M059J (cell line): ENCODE data around the gene WRAP73. TPM values are rescaled to one million over a fixed set of nuclear protein-coding genes. Genes with fewer than 3 reads are reported as not detected.

Source experiments
- DNase-seq: peaks from one replicate; pipeline ENCODE4 v3.0.0-alpha.2; 2012; ENCODE audit warnings: low read depth
- total RNA-seq: library from RNA; depleted of rRNA; stranded (reverse); fragments of >200 nt; shearing (Covaris generic); gene quantifications from 2 replicates; pipeline ENCODE4 v1.2.3, GENCODE V29; 2014

The WRAP73 gene
- total RNA-seq, 1 experiment from 2014 or later = 18.8 TPM

- peak; percentile 25 for DNase-seq
Observed at GRCh38 chr1:3614755-3615742, 34.9 kb downstream of the WRAP73 start.

GRCh38 chr1:3612123-3612522, 37.8 kb downstream of the WRAP73 start:
- DNase-seq = no peak

DNA sequence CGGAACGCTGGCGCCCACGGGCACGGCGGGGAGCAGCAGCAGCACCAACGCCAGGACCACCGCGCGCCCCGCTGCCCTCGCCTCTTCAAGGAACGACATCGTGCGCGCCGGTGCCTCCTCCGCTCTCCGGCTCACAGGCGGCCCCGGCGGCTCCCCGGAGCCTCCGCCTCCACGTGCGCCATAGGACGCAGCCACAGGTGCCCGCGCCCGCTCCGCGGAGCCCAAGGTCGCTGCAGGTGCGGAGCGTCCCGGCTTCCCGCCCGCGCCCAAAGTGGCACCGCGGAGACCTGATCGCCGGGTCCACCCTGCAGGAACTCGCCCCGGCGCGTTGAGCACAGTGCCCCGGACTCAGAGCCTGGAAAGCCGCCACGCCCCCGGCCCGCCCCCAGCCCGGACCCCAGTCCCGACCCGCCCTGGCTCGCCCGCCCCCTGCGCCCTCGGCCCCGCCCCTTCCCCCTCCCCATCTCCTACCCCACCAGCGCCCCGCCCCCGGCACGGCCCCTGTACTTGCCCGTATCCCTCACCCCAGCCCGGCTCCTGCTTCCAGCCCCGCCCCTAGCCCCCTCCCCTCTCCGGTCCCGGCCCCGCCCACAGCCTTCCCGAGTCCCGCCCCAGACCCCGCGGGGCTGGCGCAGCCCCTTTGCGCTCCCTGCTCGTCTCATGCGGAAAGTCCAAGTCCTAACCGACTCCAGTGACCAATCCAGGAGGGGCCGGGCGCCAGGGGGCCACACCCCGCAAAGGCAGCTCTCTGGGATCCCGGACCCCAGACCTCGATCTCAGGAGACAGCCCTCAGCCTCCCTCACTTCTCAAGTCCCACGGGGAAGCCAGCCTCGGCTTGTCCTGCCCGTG, 38.5 kb downstream of the WRAP73 start, which contains the start of gene MEGF6:
MEGF6 (minus strand) TSS at position 339 of the 850 bp plus-strand sequence; CDS start at position 99, 240 bp downstream.
- DNase-seq = peak; percentile 39

- DNase-seq = no peak
Observed at GRCh38 chr1:3610527-3611169, 39.3 kb downstream of the WRAP73 start.

DNA sequence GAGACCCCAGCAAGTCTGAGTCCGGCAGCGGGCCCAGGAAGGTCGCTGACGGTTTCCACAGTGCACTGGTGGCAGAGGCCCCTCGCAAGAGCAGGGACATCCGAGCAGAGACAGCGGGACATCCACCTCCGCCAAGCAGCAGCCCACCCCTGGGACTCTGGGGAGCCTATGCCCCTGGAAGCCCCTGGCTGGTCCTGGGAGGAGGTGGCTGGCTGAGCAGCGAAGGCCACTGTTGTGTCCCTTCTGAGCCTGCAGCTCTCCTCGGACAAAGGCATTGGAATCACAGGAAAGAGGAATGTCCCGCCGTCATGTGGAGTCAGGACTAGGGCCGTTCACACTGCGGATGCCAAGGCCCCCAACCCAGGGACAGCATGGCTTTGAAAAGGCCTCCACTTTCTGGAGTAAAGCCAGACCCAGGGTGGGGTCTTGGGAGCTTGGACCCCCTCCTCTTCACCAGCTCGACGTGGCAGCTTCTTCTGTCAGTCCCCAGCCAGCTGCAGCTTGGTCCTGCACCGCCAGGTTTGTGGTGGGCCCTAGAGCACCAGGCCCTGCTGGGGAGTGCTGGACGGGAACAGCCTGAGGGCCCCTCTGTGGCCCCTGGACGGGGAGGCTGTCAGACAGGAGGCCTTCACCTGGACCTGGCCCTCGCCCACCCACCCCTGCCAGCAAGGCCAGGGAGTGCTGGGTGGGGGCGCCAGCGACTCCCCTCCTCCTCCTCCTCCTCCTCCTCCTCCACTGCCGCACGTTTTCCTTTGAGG, 40.0 kb downstream of the WRAP73 start:
- DNase-seq = no peak

DNA sequence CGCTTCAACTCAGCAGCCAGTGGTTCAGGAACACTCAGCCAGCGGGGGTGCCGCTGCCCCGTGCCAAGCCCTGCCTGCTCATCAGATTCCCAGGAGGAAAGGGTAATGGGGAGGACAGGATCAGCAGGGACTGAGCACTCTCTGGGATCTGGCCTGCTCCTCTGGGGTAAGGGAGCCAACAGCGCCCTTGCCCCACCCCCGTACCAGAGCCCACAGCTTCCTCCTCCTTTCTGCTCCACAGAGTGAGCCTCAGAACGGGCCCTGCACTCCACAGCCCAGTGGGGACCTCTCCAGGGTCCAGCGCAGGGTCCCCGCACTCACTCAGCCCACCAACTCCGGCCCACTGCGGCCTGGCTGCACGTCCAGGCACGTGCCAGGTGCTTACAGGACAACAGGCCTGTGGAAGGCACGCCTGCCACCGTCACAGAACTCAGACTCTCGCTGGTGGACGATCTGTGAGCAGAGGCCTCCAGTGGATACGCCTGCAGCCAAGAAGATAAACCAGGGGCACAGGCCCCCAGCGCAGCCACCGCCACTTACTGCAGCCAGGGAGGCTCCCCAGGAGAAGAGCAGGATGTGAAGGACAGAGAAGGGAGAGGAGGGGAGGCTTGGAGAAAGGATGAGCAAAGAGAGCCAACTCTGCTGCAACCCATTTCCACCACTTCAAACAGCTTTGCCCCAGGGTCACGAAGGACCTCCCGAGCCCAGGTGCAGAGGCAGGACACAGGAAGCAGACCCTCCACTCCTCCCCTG, 40.7 kb downstream of the WRAP73 start:
- DNase-seq = no peak

GRCh38 chr1:3608154-3608553, 41.7 kb downstream of the WRAP73 start:
- DNase-seq = no peak

GRCh38 chr1:3607703-3608065, 42.2 kb downstream of the WRAP73 start:
- DNase-seq = no peak

GRCh38 chr1:3606779-3607702, 42.9 kb downstream of the WRAP73 start:
- DNase-seq = no peak

DNA sequence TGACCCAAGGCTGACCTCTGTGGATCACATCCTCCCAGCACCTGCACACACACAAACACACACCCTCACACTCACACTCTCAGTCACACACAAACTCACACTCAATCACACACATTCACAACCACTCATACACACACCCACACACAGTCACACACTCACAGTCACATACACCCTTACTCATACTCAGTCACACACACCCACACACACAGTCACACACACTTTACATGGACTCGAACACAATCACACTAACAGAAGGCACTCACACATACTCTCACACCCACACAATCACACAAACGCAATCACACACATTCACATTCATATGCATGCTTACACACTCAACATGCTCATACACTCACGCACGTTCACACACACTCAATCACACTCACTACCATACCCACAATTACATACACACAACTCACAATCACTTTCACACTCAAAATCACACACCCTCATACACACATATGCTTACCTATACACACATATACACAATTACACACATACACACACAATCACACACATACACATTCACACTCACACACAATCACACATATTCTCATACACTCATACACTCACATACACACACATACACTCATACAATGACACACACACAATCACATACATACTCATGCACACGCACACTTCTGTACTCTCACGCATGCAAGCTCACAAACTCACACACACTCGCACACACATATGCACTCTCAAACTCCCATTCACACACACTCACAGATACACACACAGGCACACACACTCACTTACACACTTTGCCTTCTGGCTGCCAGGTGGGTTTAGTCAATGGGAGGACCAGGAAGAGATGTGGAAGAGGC, 44.7 kb downstream of the WRAP73 start:
- DNase-seq = no peak

DNA sequence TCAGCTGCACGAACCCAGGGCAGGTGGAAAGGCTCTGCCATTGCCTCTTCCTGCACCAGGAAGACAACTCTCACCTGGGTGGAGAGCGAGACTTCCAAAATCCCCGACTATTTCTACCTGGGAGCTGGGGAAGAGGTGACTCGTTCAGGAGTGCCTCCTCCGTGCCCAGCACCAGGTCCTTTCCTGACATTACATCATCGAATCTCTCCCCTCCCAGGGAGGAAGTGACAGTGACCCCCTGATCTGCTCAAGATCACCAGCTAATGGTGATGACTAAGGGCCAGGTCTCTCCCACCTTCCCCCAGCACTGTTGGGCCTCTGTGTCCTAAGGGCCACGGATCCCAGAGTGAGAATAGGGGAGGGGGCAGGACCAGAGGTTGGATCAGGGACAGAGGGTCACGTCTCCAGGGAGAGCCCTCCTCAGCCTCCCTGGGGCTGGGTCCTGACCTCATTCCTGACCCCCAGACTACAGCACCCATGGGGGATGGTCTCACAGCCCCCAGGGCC, 45.4 kb downstream of the WRAP73 start:
- DNase-seq = no peak

DNA sequence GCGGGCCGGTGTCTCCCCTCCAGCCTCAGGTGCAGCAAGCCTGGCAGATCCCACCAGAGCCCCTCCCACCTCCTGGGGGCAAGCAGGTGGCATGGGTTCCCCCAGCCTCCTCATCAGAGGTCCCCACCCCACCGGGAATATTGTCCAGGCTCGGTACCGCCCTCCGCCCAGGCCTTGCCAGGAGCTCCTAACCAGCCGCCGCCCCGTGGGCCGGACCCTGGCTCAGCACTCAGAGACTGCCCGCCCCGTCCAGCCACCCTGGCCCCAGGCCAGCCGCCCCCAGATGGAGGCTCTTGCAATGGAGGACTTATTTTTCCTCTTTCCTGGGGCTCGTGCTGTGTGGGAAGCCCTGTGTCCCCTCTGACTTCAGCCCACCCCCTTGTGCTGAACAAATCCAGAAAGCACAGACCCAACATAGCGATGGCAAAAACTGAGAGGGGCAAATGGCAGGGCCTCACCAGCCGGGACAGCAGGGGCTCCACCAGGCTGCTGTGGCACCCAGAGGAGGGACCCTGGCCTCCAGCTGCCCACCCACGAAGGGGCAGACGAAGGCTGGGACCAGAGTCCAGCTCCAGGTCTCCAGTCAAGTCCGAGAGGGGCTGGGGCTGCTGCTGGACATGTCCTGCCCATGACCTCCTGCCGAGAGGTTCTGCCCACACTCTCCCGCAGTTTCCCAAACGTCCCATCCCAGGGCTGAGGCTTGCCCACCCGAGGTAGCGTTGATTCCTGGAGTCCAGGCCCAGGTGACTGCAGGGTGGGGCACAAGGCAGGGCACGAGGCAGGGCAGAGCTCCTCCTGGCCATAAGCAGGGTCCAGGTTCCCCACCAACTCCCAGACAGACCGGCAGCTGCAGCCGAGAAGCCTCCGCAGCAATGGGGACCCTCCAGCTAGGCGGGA, 46.1 kb downstream of the WRAP73 start:
- no peak for DNase-seq

- DNase-seq = no peak
Observed at GRCh38 chr1:3603156-3603555, 46.7 kb downstream of the WRAP73 start.

GRCh38 chr1:3602375-3602774, 47.5 kb downstream of the WRAP73 start:
- no peak for DNase-seq

- no peak for DNase-seq
Observed at GRCh38 chr1:3601743-3602142, 48.2 kb downstream of the WRAP73 start.

DNA sequence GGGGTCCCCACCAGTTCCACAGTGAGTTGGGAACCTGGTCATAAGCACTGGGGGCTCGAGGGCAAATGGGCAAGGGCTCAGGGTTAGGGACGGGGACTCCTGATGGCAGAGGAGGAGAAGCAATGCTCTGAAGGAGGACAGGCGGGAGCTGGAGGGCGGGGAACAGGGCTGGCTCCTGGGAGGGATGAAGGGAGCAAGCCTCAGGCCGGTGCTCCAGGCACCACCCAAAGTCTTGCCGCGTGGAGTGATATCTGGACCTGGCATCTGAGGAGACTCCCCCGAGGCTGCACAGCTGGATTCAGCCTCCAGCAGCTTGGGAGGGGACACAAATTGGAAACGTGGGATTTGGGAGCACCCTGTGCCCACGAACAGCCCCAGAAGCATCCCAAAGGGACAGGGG, 49.5 kb downstream of the WRAP73 start:
- no peak for DNase-seq

DNA sequence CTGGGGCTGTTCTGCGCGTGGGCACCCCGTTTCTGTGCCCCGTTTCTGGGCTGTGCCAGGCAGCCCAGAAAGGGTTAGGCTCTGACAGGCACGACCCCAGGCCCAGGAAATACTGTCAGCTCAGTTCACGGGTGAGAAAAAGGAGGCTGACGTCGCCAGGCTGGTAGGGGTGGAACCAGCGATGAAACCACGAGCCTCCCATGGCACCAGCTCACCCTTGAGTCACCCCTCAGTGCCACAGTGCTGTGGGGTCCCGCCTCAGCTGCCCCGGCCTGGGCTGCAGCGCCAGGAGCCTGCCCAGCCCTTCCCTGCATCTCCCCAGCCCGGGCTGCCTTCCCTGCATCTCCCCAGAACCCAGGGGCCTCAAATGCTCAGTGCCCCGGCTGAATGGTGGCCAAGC, 50.1 kb downstream of the WRAP73 start:
- no peak for DNase-seq
